GM21528 (cell line): ENCODE data around the gene CCL3.
"Not testable (repeated sequence)": the region's sequence is repeated elsewhere in the genome, so short reads cannot be mapped to it uniquely, and the experiment has no call there.

ENCODE experiments used
- ATAC-seq: cut with Tn5 transposase; IDR thresholded peaks from one replicate; pipeline ENCODE4 v1.9.1; 2021; ENCODE audit warnings: mild to moderate bottlenecking, moderate library complexity; ENCODE audit not compliant: unreplicated experiment, low FRiP score

CCL3 gene

GRCh38 chr17:36117505-36118382 is 27.8 kb upstream of the CCL3 start:
- ATAC-seq, result no peak

DNA sequence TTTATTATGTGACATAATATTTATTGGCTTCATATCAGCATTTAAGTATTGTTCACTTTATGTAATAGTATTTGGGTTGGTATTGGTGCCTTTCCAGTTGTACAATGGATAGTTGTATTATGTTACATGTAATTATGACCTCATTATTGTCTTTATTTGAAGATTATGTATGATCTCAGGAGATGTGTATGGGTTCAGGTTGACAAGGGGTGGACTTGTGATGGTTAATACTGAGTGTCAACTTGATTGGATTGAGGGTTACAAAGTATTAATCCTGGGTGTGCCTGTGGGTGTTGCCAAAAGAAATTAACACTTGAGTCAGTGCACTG is 25.7 kb upstream of the CCL3 start:
- ATAC-seq, result not testable (repeated sequence)

DNA sequence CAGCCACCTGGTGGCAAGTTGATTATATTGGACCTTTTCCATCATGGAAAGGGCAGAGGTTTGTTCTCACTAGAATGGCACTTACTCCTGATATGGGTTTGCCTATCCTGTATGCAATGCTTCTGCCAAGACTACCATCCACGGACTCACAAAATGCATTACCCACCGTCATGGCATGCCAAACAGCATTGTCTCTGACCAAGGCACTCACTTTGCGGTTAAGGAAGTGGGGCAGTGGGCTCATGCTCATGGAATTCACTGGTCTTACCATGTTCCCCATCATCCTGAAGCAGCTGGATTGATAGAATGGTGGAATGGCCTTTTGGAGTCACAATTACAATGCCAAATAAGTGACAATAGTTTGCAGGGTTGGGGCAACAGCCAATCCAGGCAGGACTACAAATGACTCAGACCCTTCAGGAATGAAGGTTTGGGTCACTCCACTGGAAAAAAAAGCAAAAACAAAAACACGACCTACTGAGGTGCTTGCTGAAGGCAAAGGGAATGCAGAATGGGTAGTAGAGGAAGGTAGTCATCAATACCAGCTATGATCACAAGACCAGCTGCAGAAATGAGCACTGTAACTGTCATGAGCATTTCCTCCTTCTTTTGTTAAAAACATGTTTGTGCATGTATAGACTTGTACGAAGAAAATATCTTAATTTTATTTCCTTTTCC is 25.2 kb upstream of the CCL3 start:
- ATAC-seq, result not testable (repeated sequence)

DNA sequence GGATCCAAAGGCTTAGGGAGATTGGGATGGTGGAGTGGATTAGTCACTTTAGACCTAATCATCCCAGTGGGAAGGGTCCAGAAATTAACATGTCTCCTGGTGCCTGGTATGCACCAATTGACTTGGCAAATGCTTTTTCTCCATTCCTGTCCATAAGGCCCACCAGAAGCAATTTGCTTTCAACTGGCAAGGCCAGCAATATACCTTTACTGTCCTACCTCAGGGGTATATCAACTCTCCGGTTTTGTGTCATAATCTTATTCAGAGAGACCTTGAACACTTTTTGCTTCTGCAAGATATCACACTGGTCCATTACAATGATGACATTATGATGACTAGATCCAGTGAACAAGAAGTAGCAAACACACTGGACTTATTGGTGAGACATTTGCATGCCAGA is 23.2 kb upstream of the CCL3 start:
- ATAC-seq, result not testable (repeated sequence)

DNA sequence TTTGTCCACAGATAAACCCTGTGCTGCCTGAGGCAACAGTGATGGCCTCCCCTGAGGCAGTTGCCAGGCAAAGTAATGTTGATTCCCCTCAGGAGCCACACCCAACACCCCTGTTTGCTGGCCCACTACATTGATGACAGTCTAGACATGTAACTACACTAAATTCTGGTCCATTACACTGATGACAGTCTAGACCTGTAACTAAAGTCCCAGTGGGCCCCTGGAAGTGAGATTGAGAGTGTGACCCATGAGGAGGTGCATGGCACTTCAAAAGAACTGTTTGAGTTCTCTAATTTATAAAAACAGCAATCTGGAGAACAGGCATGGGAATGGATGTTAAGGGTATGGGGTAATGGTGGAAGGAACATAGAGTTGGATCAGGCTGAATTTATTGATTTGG is 22.6 kb upstream of the CCL3 start:
- ATAC-seq, result no peak

GRCh38 chr17:36111068-36111490 is 21.1 kb upstream of the CCL3 start:
- no peak for ATAC-seq

GRCh38 chr17:36108265-36108664 is 18.3 kb upstream of the CCL3 start:
- ATAC-seq, result not testable (repeated sequence)

- ATAC-seq, result no peak
Observed at GRCh38 chr17:36107660-36108059, 17.7 kb upstream of the CCL3 start.

- ATAC-seq, result no peak
Observed at GRCh38 chr17:36106493-36106835, 16.5 kb upstream of the CCL3 start.

GRCh38 chr17:36105781-36106492 is 16.0 kb upstream of the CCL3 start:
- no peak for ATAC-seq

DNA sequence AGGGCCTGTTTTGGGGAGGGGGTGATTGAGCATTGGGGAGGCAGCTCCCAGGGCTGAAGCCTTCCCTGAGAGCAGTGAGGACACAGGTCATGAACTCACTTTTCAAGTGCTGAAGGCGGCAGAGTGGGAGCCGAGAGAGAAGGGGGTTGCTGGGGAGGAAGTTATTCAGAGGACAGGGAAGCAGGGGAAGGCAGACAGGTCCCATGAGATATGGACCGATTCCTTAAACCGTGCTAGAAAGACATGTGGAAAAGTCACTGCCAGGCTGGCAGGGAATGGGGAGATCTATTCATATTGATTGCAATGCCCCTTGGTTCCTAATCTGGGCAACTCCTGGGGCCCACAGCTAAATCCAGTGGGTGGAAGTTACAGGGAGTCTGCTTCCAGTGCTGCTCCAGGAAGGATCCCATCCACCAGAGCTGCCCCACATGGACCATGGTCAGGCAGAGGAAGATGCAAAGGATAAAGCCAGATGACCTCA is 14.8 kb upstream of the CCL3 start:
- no peak for ATAC-seq

DNA sequence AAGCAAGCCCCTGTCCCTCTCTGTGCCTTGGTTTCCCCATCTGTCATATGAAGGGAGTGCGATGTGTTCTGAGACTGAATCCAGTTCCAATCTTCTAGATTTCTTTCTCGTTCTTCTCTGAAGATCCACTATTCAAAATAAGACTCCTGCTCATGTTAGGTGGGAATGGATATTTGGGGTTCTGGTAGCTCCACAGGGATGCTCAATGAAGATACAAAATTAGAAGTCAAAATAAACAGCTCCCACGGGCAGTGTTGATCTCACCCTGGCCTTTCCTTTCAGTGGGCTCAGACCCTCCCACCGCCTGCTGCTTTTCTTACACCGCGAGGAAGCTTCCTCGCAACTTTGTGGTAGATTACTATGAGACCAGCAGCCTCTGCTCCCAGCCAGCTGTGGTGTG is 14.3 kb upstream of the CCL3 start:
- ATAC-seq, result not testable (repeated sequence)

DNA sequence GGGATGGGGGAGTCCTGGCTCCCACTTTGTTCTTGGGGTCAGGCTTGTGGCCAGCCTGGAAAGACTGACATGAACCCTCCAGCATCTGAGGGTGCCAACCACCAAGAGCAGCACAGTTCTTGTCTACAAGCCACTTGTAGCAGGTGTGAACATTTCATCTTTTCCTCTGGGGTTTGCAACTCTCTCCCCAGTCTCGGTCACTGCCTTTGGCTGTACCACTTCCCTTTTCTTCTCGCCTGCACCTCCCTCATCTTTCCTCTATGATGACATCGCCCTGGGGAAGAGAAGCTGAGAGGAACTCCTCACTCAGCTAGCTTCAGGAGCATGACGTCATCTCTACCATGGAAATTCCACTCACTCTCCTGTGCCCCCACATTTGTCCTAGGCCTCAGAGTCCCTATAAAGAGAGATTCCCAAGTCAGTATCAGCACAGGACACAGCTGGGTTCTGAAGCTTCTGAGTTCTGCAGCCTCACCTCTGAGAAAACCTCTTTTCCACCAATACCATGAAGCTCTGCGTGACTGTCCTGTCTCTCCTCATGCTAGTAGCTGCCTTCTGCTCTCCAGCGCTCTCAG is 13.5 kb upstream of the CCL3 start, which contains the start of gene CCL4:
Gene CCL4 (plus strand): TSS at position 427 of the 575 bp plus-strand sequence. CDS start 79 bp downstream, at position 506.
- ATAC-seq, result peak; percentile 71

DNA sequence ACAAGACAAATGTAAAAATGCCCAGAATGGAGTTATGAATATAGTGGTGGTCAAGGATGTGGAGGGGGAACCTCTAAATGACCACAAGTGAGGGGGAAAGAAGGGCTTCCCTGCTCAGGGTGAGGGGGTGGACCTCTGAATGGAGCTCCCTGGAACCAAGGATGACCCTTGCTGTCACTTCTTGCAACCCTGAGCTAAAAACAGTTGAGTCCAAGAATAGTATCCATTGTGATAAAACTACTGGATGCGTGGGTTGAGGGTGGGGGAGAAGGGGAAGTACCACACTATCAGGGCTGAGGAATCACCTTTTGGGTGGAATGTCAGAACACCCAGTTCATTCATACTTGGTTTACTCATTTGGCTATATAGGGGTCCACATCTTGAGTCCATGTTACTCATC is 9.1 kb upstream of the CCL3 start:
- ATAC-seq, result not testable (repeated sequence)

DNA sequence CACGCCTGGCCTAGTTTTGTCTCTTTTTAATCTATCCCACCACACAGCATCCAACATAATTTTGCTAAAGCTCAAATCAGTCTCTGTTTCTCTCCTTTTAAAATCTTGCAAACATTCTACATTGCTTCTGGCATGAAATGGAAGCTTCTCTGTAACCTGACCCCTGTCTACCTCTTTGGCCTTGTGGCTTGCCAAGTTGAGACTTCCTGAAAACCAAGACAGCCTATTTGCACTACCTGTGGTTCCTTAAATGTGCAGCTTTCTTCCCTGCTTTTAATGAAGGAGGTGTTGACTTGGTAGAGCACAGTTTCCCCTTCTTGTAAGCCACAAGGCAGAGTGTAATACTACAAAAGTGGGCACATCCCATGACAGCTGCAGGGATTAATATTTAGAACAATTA is 6.0 kb upstream of the CCL3 start:
- no peak for ATAC-seq

DNA sequence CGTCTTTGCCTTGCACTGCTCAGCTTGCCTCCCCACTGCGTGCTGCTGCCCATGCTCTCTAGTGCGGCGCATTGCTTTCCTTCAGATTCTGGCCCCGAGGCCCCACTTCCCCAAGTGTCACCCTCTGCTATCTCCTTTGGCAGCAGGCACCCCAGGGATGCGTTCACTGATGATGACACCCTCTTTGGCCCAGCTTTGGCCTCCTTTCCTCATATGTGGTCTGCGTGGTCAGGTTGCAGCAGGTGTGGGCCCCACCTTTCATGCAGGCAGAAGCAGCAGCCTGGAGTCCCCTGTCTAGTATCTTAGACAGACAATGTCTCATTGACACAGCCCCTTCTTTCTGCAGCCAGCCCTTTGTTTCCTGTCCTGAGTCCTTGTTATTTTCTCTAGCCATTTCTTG is 4.8 kb upstream of the CCL3 start:
- no peak for ATAC-seq

- ATAC-seq, result no peak
Observed at GRCh38 chr17:36094232-36094631, 4.3 kb upstream of the CCL3 start.

DNA sequence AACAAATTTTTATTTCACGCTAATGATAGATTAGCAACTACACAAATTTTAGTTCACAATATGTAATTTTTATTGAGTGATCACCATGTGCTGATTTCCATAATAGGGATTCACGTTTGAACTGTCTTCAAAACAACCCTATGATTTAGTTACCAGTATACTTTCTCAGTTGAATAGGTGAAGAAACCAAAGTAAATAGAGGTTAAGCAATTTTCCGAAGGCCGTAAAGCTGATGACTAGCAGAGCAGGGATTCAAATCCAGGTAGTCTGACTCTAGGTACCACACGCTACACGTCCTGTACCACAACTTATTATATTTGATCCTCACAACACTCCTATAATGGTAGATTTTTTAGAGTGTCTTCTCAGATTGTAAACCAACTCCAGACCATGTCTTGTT is 2.8 kb upstream of the CCL3 start:
- not testable (repeated sequence) for ATAC-seq

- no peak for ATAC-seq
Observed at GRCh38 chr17:36092230-36092629, 2.3 kb upstream of the CCL3 start.

DNA sequence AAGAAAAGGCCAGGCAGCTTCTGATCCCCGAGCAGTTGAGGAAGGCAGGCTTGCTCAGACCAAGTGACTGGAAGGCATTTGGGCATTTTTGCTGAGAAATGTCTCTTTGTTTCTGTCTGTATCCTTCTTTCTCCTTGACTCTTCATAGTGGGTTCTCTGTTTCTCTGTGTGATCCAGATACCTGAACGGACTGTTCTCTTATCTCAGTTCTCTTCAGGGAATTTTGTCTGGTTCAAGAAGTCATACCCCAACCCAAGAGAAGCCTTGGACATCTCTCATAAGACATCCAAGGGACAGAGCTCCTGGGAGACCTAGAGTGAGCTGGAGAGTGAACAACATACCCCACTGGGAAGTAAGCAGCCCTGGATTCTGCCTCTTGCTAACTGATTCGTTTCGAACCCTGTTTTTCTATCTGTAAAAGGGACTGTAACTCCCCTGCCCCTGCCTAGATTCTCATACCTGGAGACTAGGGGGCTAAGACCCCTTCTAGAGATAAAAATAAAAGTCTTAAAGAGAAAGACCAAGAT is 541 bp downstream of the CCL3 start:
- ATAC-seq, result no peak
